ENCODE data around the gene RAD51B.

GRCh38 chr14:68510201-68511128 is 690.9 kb downstream of the RAD51B start:
- TF ChIP-seq CTCF (IDR thresholded peaks at IDR 0.05): no peak
- TF ChIP-seq POLR2AphosphoS5 (IDR thresholded peaks at IDR 0.05; ENCODE audit: insufficient read depth in 1 of 2, low read depth in 1 of 2): peak in 1 of 2 donors; percentile 79

Measured in vagina (tissue), 2 donors.